ENCODE measurements around the gene NKX6-2.
"Not testable (repeated sequence)": the region's sequence is repeated elsewhere in the genome, so short reads cannot be mapped to it uniquely, and the experiment has no call there.

The NKX6-2 gene

GRCh38 chr10:132745511-132745910 lies 40.4 kb downstream of the NKX6-2 start:
- Histone ChIP-seq H2AFZ (ENCODE audit: low read depth, low read length) (no peak overlapping the region), H3K27ac (ENCODE audit: low read length, poor library complexity, severe bottlenecking) (no peak overlapping the region), H3K23ac (ENCODE audit: low read length in 2 of 2) (no peak overlapping the region), H3K36me3 (ENCODE audit: control insufficient read depth in 1 of 2, insufficient read depth in 2 of 2, low read depth in 1 of 2, low read length in 2 of 2) (peaks cover 10 to 37% of the 10 kb centered on the region in 2 experiments), H3K79me1 (replicated peaks; ENCODE audit: low read length, poor library complexity, severe bottlenecking) (peaks cover 7% of the 10 kb centered on the region), H4K91ac (ENCODE audit: low read length) (no peak overlapping the region), H3K14ac (ENCODE audit: low read length in 2 of 2) (no peak overlapping the region), H2BK12ac (ENCODE audit: low read length in 2 of 2) (no peak overlapping the region), H2BK5ac (ENCODE audit: low read depth, low read length, poor library complexity, severe bottlenecking) (no peak overlapping the region), H2BK120ac (ENCODE audit: low read depth, low read length) (no peak overlapping the region), H3K4me1 (ENCODE audit: control insufficient read depth, insufficient read depth, low read depth, low read length) (peaks cover 38% of the 10 kb centered on the region), H3K18ac (ENCODE audit: low read depth in 1 of 2, low read length in 2 of 2) (no peak overlapping the region), H3K4me2 (ENCODE audit: low read length, poor library complexity, severe bottlenecking) (no peak overlapping the region), H2AK5ac (ENCODE audit: low read length, severe bottlenecking) (no peak overlapping the region), H3K4ac (ENCODE audit: low read depth in 1 of 2, low read length in 2 of 2) (no peak overlapping the region), H3K4me3 (ENCODE audit: insufficient read depth in 1 of 2, low read depth in 1 of 2, low read length in 2 of 2) (no peak overlapping the region), H4K8ac (ENCODE audit: low read length) (no peak overlapping the region), H3K27me3 (ENCODE audit: control insufficient read depth in 1 of 2, insufficient read depth in 1 of 2, low read length in 2 of 2) (peaks cover 0 to 4% of the 10 kb centered on the region in 2 experiments), H2BK15ac (ENCODE audit: low read depth, poor library complexity, severe bottlenecking) (no peak overlapping the region), H3K9me3 (ENCODE audit: control insufficient read depth, low read length) (no peaks in the 10 kb centered on the region), H3K9ac (ENCODE audit: low read length) (no peak overlapping the region)
- WGBS, result 96% methylated on average over 17 of the region's 17 CpGs
- DNase-seq, result no peak

- Histone ChIP-seq H2AFZ (ENCODE audit: low read depth, low read length) (no peak overlapping the region), H3K4me2 (ENCODE audit: low read length, poor library complexity, severe bottlenecking) (no peak overlapping the region), H3K9me3 (ENCODE audit: control insufficient read depth, low read length) (no peaks in the 10 kb centered on the region), H4K91ac (ENCODE audit: low read length) (no peak overlapping the region), H3K23ac (ENCODE audit: low read length in 2 of 2) (no peak overlapping the region), H2AK5ac (ENCODE audit: low read length, severe bottlenecking) (no peak overlapping the region), H3K27me3 (ENCODE audit: control insufficient read depth in 1 of 2, insufficient read depth in 1 of 2, low read length in 2 of 2) (peaks cover 0 to 4% of the 10 kb centered on the region in 2 experiments), H3K14ac (ENCODE audit: low read length in 2 of 2) (no peak overlapping the region), H2BK5ac (ENCODE audit: low read depth, low read length, poor library complexity, severe bottlenecking) (no peak overlapping the region), H3K18ac (ENCODE audit: low read depth in 1 of 2, low read length in 2 of 2) (no peak overlapping the region), H3K79me1 (replicated peaks; ENCODE audit: low read length, poor library complexity, severe bottlenecking) (peaks cover 8% of the 10 kb centered on the region), H3K4me1 (ENCODE audit: control insufficient read depth, insufficient read depth, low read depth, low read length) (peaks cover 41% of the 10 kb centered on the region), H2BK12ac (ENCODE audit: low read length in 2 of 2) (no peak overlapping the region), H2BK120ac (ENCODE audit: low read depth, low read length) (no peak overlapping the region), H3K4me3 (ENCODE audit: insufficient read depth in 1 of 2, low read depth in 1 of 2, low read length in 2 of 2) (no peak overlapping the region), H2BK15ac (ENCODE audit: low read depth, poor library complexity, severe bottlenecking) (no peak overlapping the region), H3K27ac (ENCODE audit: low read length, poor library complexity, severe bottlenecking) (no peak overlapping the region), H3K36me3 (ENCODE audit: control insufficient read depth in 1 of 2, insufficient read depth in 2 of 2, low read depth in 1 of 2, low read length in 2 of 2) (peaks cover 5 to 31% of the 10 kb centered on the region in 2 experiments), H3K4ac (ENCODE audit: low read depth in 1 of 2, low read length in 2 of 2) (no peak overlapping the region), H4K8ac (ENCODE audit: low read length) (no peak overlapping the region), H3K9ac (ENCODE audit: low read length) (no peak overlapping the region)
- 98% methylated on average over 19 of the region's 19 CpGs for WGBS
- no peak for DNase-seq
Observed at GRCh38 chr10:132744839-132745238, 41.1 kb downstream of the NKX6-2 start.

- Histone ChIP-seq H4K91ac (ENCODE audit: low read length) (no peak overlapping the region), H3K14ac (ENCODE audit: low read length in 2 of 2) (no peak overlapping the region), H3K9me3 (ENCODE audit: control insufficient read depth, low read length) (no peaks in the 10 kb centered on the region), H2BK12ac (ENCODE audit: low read length in 2 of 2) (no peak overlapping the region), H3K79me1 (replicated peaks; ENCODE audit: low read length, poor library complexity, severe bottlenecking) (peaks cover 10% of the 10 kb centered on the region), H3K9ac (ENCODE audit: low read length) (no peak overlapping the region), H3K27ac (ENCODE audit: low read length, poor library complexity, severe bottlenecking) (peak overlapping the region; percentile 7), H2BK120ac (ENCODE audit: low read depth, low read length) (no peak overlapping the region), H3K27me3 (ENCODE audit: control insufficient read depth in 1 of 2, insufficient read depth in 1 of 2, low read length in 2 of 2) (peaks cover 0 to 4% of the 10 kb centered on the region in 2 experiments), H3K4me2 (ENCODE audit: low read length, poor library complexity, severe bottlenecking) (peak overlapping the region; percentile 36), H2BK5ac (ENCODE audit: low read depth, low read length, poor library complexity, severe bottlenecking) (no peak overlapping the region), H3K4me1 (ENCODE audit: control insufficient read depth, insufficient read depth, low read depth, low read length) (peaks cover 49% of the 10 kb centered on the region), H3K36me3 (ENCODE audit: control insufficient read depth in 1 of 2, insufficient read depth in 2 of 2, low read depth in 1 of 2, low read length in 2 of 2) (peaks cover 0 to 22% of the 10 kb centered on the region in 2 experiments), H2AK5ac (ENCODE audit: low read length, severe bottlenecking) (no peak overlapping the region), H3K4me3 (ENCODE audit: insufficient read depth in 1 of 2, low read depth in 1 of 2, low read length in 2 of 2) (no peak overlapping the region), H2BK15ac (ENCODE audit: low read depth, poor library complexity, severe bottlenecking) (no peak overlapping the region), H3K23ac (ENCODE audit: low read length in 2 of 2) (no peak overlapping the region), H3K18ac (ENCODE audit: low read depth in 1 of 2, low read length in 2 of 2) (no peak overlapping the region), H2AFZ (ENCODE audit: low read depth, low read length) (no peak overlapping the region), H4K8ac (ENCODE audit: low read length) (no peak overlapping the region), H3K4ac (ENCODE audit: low read depth in 1 of 2, low read length in 2 of 2) (no peak overlapping the region)
- no peak for DNase-seq
- WGBS, result 85% methylated on average over 17 of the region's 18 CpGs
Observed at GRCh38 chr10:132743925-132744490, 41.9 kb downstream of the NKX6-2 start.

GRCh38 chr10:132743196-132743924 lies 42.6 kb downstream of the NKX6-2 start:
- H3K23ac ChIP-seq (ENCODE audit: low read length in 2 of 2); H3K4me3 ChIP-seq (ENCODE audit: insufficient read depth in 1 of 2, low read depth in 1 of 2, low read length in 2 of 2); H2BK15ac ChIP-seq (ENCODE audit: low read depth, poor library complexity, severe bottlenecking); H2AK5ac ChIP-seq (ENCODE audit: low read length, severe bottlenecking); H3K79me1 ChIP-seq (replicated peaks; ENCODE audit: low read length, poor library complexity, severe bottlenecking); H2BK5ac ChIP-seq (ENCODE audit: low read depth, low read length, poor library complexity, severe bottlenecking); H2AFZ ChIP-seq (ENCODE audit: low read depth, low read length); H2BK12ac ChIP-seq (ENCODE audit: low read length in 2 of 2); H3K9ac ChIP-seq (ENCODE audit: low read length); H2BK120ac ChIP-seq (ENCODE audit: low read depth, low read length); H3K9me3 ChIP-seq (ENCODE audit: control insufficient read depth, low read length); H3K4ac ChIP-seq (ENCODE audit: low read depth in 1 of 2, low read length in 2 of 2); H4K8ac ChIP-seq (ENCODE audit: low read length); H3K27me3 ChIP-seq (ENCODE audit: control insufficient read depth in 1 of 2, insufficient read depth in 1 of 2, low read length in 2 of 2); H3K18ac ChIP-seq (ENCODE audit: low read depth in 1 of 2, low read length in 2 of 2); H4K91ac ChIP-seq (ENCODE audit: low read length): not testable (repeated sequence)
- H3K36me3 ChIP-seq (ENCODE audit: control insufficient read depth in 1 of 2, insufficient read depth in 2 of 2, low read depth in 1 of 2, low read length in 2 of 2), result peaks cover 0 to 20% of the 10 kb centered on the region in 2 experiments
- peak overlapping the region; percentile 36 for H3K4me2 ChIP-seq (ENCODE audit: low read length, poor library complexity, severe bottlenecking)
- peak; percentile 50 for DNase-seq
- peaks cover 50% of the 10 kb centered on the region for H3K4me1 ChIP-seq (ENCODE audit: control insufficient read depth, insufficient read depth, low read depth, low read length)
- peak overlapping the region; percentile 7 for H3K27ac ChIP-seq (ENCODE audit: low read length, poor library complexity, severe bottlenecking)
- WGBS, result 77% methylated on average over 24 of the region's 30 CpGs
- peak overlapping the region in 1 of 2 experiments; percentile 45 for H3K14ac ChIP-seq (ENCODE audit: low read length in 2 of 2)

Measured in mesenchymal stem cell (in vitro differentiated cells and primary cell).